Left lung (tissue), 10 donors: ENCODE results near the gene NDC1. TPM values are rescaled to one million over a fixed set of nuclear protein-coding genes. Genes with fewer than 3 reads are reported as not detected.

ENCODE experiments used
- ATAC-seq: fragments of 200-7000 bp; cut with Tn5 transposase; one replicate; pipeline ENCODE4 v1.9.1; 2020; ENCODE audit warnings: moderate library complexity
- DNase-seq, 4 donors: peaks; one replicate each; pipeline ENCODE4 v3.0.0-alpha.2; 2013 to 2020
- H3K27ac ChIP-seq, 2 donors: fragments of 200-600 bp; sonication (generic) in 1 of 2; one replicate each; pipeline versions ENCODE4 v1.5.0 to v1.8.0; 2020 to 2021
- H3K27me3 ChIP-seq, 2 donors: fragments of 200-600 bp; sonication (generic) in 1 of 2; one replicate each; pipeline versions ENCODE4 v1.5.0 to v1.8.0; 2020 to 2021
- H3K36me3 ChIP-seq, 2 donors: fragments of 200-600 bp; sonication (generic) in 1 of 2; one replicate each; pipeline versions ENCODE4 v1.5.0 to v1.8.0; 2020 to 2021
- H3K4me1 ChIP-seq, 2 donors: fragments of 200-600 bp; one replicate each; pipeline ENCODE4 v1.8.0; 2021
- H3K4me3 ChIP-seq, 2 donors: fragments of 200-600 bp; sonication (generic) in 1 of 2; one replicate each; pipeline versions ENCODE4 v1.5.0 to v1.8.0; 2020 to 2021; ENCODE audit warnings: mild to moderate bottlenecking in 1 of 2
- H3K9me3 ChIP-seq, 2 donors: fragments of 200-600 bp; sonication (generic) in 1 of 2; one replicate each; pipeline versions ENCODE4 v1.5.0 to v1.8.0; 2020 to 2021
- CTCF ChIP-seq, 2 donors: fragments of 200-600 bp; sonication (generic) in 1 of 2; IDR thresholded peaks; one replicate each; pipeline versions ENCODE4 v1.5.0 to v1.8.0; 2021; ENCODE audit warnings: antibody characterized with exemption in 2 of 2
- intact Hi-C, 2 donors: fragments of 100-400 bp; cut with DNase I; formaldehyde crosslinking; loops; one replicate each; pipeline versions ENCODE4 v1.11.2 to v1.14.2; 2022
- polyA plus RNA-seq, 6 donors: library from polyadenylated mRNA; unstranded; fragments of 120-200 nt; gene quantifications; one replicate each; pipeline ENCODE4 v1.2.1, GENCODE V29; 2013; ENCODE audit not compliant: insufficient read length in 6 of 6
- total RNA-seq, 2 donors: library from RNA; stranded (reverse); fragmentation: NEBNext Ultra II Directional; extraction: Animal tissue kit (Norgen Biotek cat#: 25700); gene quantifications; one replicate each; pipeline ENCODE4 v1.2.1, GENCODE V29; 2021
- donor health status: DM: no; HTN: yes; CAD: no.
- donor health status: DM: no; HTN: no; CAD: no.

The NDC1 gene
- total and polyA plus RNA-seq, 8 donors = 9.1 to 27.4 (median 20.6) TPM

- intact Hi-C loops = no loop called here
- Histone ChIP-seq H3K27me3 (no peaks in the 10 kb centered on the region), H3K4me3 (no peak overlapping the region), H3K27ac (no peak overlapping the region), H3K36me3 (peaks cover 0 to 98% of the 10 kb centered on the region in 2 donors), H3K9me3 (no peaks in the 10 kb centered on the region), H3K4me1 (no peaks in the 10 kb centered on the region)
- ATAC-seq (no peak), DNase-seq (no peak)
- TF ChIP-seq CTCF (IDR thresholded peaks at IDR 0.05) = no peak
Observed at GRCh38 chr1:53871773-53872484, 33.8 kb upstream of the NDC1 start.

- Histone ChIP-seq H3K9me3 (no peaks in the 10 kb centered on the region), H3K36me3 (peaks cover 0 to 98% of the 10 kb centered on the region in 2 donors), H3K27me3 (no peaks in the 10 kb centered on the region), H3K27ac (no peak overlapping the region), H3K4me3 (no peak overlapping the region), H3K4me1 (no peaks in the 10 kb centered on the region)
- no peak for TF ChIP-seq CTCF (IDR thresholded peaks at IDR 0.05)
- intact Hi-C loops = no loop called here
- no peak for DNase-seq
- ATAC-seq = no peak
Observed at GRCh38 chr1:53871221-53871620, 33.1 kb upstream of the NDC1 start.

GRCh38 chr1:53869454-53870117 is 31.5 kb upstream of the NDC1 start:
- TF ChIP-seq CTCF (IDR thresholded peaks at IDR 0.05) = no peak
- no peak for ATAC-seq
- no peak overlapping the region for H3K4me3 ChIP-seq
- no peaks in the 10 kb centered on the region for H3K27me3 ChIP-seq
- H3K9me3 ChIP-seq = no peaks in the 10 kb centered on the region
- no peak overlapping the region for H3K27ac ChIP-seq
- peaks cover 0 to 97% of the 10 kb centered on the region in 2 donors for H3K36me3 ChIP-seq
- no peaks in the 10 kb centered on the region for H3K4me1 ChIP-seq
- DNase-seq = no peak
- intact Hi-C loops = no loop called here

- no peak for ATAC-seq
- Histone ChIP-seq H3K36me3 (peaks cover 0 to 96% of the 10 kb centered on the region in 2 donors), H3K4me1 (no peaks in the 10 kb centered on the region), H3K9me3 (no peaks in the 10 kb centered on the region), H3K27me3 (no peaks in the 10 kb centered on the region), H3K27ac (no peak overlapping the region), H3K4me3 (no peak overlapping the region)
- DNase-seq = no peak
- intact Hi-C loops = no loop called here
- no peak for TF ChIP-seq CTCF (IDR thresholded peaks at IDR 0.05)
Observed at GRCh38 chr1:53868565-53868964, 30.5 kb upstream of the NDC1 start.

- Histone ChIP-seq H3K27me3 (no peaks in the 10 kb centered on the region), H3K27ac (no peak overlapping the region), H3K4me3 (no peak overlapping the region), H3K36me3 (peaks cover 0 to 75% of the 10 kb centered on the region in 2 donors), H3K4me1 (no peaks in the 10 kb centered on the region), H3K9me3 (no peaks in the 10 kb centered on the region)
- DNase-seq = no peak
- intact Hi-C loops = no loop called here
- no peak for ATAC-seq
- no peak for TF ChIP-seq CTCF (IDR thresholded peaks at IDR 0.05)
Observed at GRCh38 chr1:53862507-53862906, 24.4 kb upstream of the NDC1 start.
